GM12878 (cell line): Measurements from ENCODE around the gene IL18R1. TPM values are rescaled to one million over a fixed set of nuclear protein-coding genes. Genes with fewer than 3 reads are reported as not detected.

Experiments
- BMI1 ChIP-seq: fragments of 450-650 bp; IDR thresholded peaks from 2 replicates; pipeline ENCODE4 v1.6.1; 2016; ENCODE audit warnings: mild to moderate bottlenecking, moderate library complexity, borderline replicate concordance
- CBX5 ChIP-seq: sonication (generic); IDR thresholded peaks from 2 replicates; pipeline ENCODE4 v1.6.1; 2016; ENCODE audit warnings: low read depth, moderate library complexity, mild to moderate bottlenecking, inconsistent platforms
- IKZF1 ChIP-seq: fragments of 450-650 bp; conservative IDR thresholded peaks from 2 replicates; pipeline ENCODE4 v1.6.1; 2017; ENCODE audit warnings: antibody characterized with exemption, mild to moderate bottlenecking
- IKZF2 ChIP-seq, 2 experiments: fragments of 450-650 bp; IDR thresholded peaks; 2 replicates each; pipeline ENCODE4 v1.6.1; 2017; ENCODE audit warnings: mild to moderate bottlenecking in 2 of 2, moderate library complexity in 2 of 2
- NR2C2 ChIP-seq: IDR thresholded peaks from 2 replicates; pipeline ENCODE4 v1.6.1; 2011; ENCODE audit warnings: borderline replicate concordance, low read depth; ENCODE audit not compliant: control insufficient read depth, insufficient read length
- SMAD1 ChIP-seq: fragments of 450-650 bp; IDR thresholded peaks from 2 replicates; pipeline ENCODE4 v1.6.1; 2018; ENCODE audit warnings: mild to moderate bottlenecking, low read depth; ENCODE audit not compliant: partially characterized antibody
- TCF7 ChIP-seq: IDR thresholded peaks from 2 replicates; pipeline ENCODE4 v1.6.1; 2014; ENCODE audit warnings: antibody characterized with exemption, borderline replicate concordance
- polyA plus RNA-seq, 11 experiments: library from polyadenylated mRNA; depleted of rRNA in 4 of 11; unstranded in 6 of 11; stranded (reverse) in 5 of 11; fragments of >200 nt; fragmentation: Nextera tagmentation in 4 of 11; fragmentation: Illumina TruSeq in 1 of 11; extraction: Ambion mirVana in 4 of 11; extraction: Trizol in 1 of 11; gene quantifications; 1 replicate in 1 of 11; 2 replicates in 10 of 11; pipeline versions ENCODE4 v1.2.1 to v1.2.3, GENCODE V29; 2011 to 2016; ENCODE audit warnings: inconsistent platforms in 2 of 11, missing spikeins in 2 of 11, low read depth in 1 of 11
- total RNA-seq, 4 experiments: library from RNA; depleted of rRNA in 3 of 4; stranded (reverse); fragments of >200 nt in 3 of 4; fragmentation: Illumina TruSeq in 1 of 4; extraction: Trizol in 1 of 4; gene quantifications; 2 replicates each; pipeline versions ENCODE4 v1.2.1 to v1.2.3, GENCODE V29; 2013 to 2021
- TF ChIP-seq, protein P1 (sequence below): fragments of 450-650 bp; IDR thresholded peaks from 2 replicates; pipeline ENCODE4 v1.6.1; 2018; ENCODE audit warnings: mild to moderate bottlenecking, low read depth, moderate library complexity; ENCODE audit not compliant: partially characterized antibody
- TF ChIP-seq, protein P2 (sequence below): fragments of 450-650 bp; formaldehyde crosslinking; IDR thresholded peaks from 2 replicates; pipeline ENCODE4 v1.5.0; 2022; ENCODE audit warnings: mild to moderate bottlenecking, missing genetic modification characterization
- TF ChIP-seq, protein P3 (sequence below): IDR thresholded peaks from 2 replicates; pipeline ENCODE4 v1.6.1; 2011; ENCODE audit warnings: borderline replicate concordance, low read depth, mild to moderate bottlenecking, moderate library complexity, low read length; ENCODE audit not compliant: insufficient read depth, poor library complexity, severe bottlenecking

IL18R1 gene
- total and polyA plus RNA-seq, 10 of the 15 experiments (the other 5 are each of a cell fraction or from before 2014, with no cell fraction given), result 3.5 to 15.5 (median 11.1) TPM

DNA sequence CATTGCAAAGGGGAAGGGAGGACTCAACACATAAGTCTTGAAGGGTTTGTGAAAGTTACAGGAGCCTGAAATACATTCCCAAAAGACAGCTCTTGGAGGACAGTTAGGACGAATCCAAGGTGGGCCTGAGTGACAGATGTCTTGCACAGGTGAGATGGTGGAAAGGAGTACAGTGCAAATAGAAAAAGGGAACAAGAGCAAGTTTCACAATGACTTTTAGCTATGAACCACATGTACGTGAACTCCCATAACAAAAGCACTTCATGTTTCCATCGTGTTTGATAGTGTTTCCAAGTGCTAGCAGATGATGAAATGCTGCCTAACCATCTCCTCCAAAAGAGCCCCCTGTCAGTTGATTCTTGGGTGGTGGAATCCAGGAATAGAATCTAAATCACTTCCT is 69.2 kb downstream of the IL18R1 start (continued):
- TF ChIP-seq, protein P1, sequence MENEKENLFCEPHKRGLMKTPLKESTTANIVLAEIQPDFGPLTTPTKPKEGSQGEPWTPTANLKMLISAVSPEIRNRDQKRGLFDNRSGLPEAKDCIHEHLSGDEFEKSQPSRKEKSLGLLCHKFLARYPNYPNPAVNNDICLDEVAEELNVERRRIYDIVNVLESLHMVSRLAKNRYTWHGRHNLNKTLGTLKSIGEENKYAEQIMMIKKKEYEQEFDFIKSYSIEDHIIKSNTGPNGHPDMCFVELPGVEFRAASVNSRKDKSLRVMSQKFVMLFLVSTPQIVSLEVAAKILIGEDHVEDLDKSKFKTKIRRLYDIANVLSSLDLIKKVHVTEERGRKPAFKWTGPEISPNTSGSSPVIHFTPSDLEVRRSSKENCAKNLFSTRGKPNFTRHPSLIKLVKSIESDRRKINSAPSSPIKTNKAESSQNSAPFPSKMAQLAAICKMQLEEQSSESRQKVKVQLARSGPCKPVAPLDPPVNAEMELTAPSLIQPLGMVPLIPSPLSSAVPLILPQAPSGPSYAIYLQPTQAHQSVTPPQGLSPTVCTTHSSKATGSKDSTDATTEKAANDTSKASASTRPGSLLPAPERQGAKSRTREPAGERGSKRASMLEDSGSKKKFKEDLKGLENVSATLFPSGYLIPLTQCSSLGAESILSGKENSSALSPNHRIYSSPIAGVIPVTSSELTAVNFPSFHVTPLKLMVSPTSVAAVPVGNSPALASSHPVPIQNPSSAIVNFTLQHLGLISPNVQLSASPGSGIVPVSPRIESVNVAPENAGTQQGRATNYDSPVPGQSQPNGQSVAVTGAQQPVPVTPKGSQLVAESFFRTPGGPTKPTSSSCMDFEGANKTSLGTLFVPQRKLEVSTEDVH, result no peak
- TF ChIP-seq IKZF1, result peak; percentile 80
- no peak for TF ChIP-seq TCF7
- TF ChIP-seq, protein P2, sequence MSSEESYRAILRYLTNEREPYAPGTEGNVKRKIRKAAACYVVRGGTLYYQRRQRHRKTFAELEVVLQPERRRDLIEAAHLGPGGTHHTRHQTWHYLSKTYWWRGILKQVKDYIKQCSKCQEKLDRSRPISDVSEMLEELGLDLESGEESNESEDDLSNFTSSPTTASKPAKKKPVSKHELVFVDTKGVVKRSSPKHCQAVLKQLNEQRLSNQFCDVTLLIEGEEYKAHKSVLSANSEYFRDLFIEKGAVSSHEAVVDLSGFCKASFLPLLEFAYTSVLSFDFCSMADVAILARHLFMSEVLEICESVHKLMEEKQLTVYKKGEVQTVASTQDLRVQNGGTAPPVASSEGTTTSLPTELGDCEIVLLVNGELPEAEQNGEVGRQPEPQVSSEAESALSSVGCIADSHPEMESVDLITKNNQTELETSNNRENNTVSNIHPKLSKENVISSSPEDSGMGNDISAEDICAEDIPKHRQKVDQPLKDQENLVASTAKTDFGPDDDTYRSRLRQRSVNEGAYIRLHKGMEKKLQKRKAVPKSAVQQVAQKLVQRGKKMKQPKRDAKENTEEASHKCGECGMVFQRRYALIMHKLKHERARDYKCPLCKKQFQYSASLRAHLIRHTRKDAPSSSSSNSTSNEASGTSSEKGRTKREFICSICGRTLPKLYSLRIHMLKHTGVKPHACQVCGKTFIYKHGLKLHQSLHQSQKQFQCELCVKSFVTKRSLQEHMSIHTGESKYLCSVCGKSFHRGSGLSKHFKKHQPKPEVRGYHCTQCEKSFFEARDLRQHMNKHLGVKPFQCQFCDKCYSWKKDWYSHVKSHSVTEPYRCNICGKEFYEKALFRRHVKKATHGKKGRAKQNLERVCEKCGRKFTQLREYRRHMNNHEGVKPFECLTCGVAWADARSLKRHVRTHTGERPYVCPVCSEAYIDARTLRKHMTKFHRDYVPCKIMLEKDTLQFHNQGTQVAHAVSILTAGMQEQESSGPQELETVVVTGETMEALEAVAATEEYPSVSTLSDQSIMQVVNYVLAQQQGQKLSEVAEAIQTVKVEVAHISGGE (CRISPR knock-in tag), result no peak
- no peak for TF ChIP-seq BMI1
- peak; percentile 72 to 81 for TF ChIP-seq IKZF2 (IDR thresholded peaks at IDR 0.05)
- TF ChIP-seq NR2C2, result no peak
- TF ChIP-seq, protein P3, sequence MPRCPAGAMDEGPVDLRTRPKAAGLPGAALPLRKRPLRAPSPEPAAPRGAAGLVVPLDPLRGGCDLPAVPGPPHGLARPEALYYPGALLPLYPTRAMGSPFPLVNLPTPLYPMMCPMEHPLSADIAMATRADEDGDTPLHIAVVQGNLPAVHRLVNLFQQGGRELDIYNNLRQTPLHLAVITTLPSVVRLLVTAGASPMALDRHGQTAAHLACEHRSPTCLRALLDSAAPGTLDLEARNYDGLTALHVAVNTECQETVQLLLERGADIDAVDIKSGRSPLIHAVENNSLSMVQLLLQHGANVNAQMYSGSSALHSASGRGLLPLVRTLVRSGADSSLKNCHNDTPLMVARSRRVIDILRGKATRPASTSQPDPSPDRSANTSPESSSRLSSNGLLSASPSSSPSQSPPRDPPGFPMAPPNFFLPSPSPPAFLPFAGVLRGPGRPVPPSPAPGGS, result no peak
- no peak for TF ChIP-seq CBX5
- no peak for TF ChIP-seq SMAD1
- TF ChIP-seq, all 136 proteins: peak for 25
